Fibroblast of pulmonary artery (primary cell): ENCODE measurements around the gene RPH3AL.

Experiments used
- DNase-seq: peaks from one replicate; pipeline ENCODE4 v3.0.0-alpha.2; 2010; ENCODE audit warnings: low read depth
- H3K4me3 ChIP-seq: replicated peaks from 2 replicates; pipeline ENCODE4 v1.5.1; 2011; ENCODE audit warnings: low read depth, mild to moderate bottlenecking, control low read depth, low read length, moderate library complexity
- CTCF ChIP-seq: IDR thresholded peaks from 2 replicates; pipeline ENCODE4 v1.5.1; 2011; ENCODE audit warnings: mild to moderate bottlenecking, control low read depth, low read length, inconsistent platforms; ENCODE audit errors: missing control alignments

RPH3AL gene

GRCh38 chr17:350706-351448 is 1.7 kb downstream of the RPH3AL start:
- DNase-seq: peak; percentile 56
- TF ChIP-seq CTCF: no peak
- no peak overlapping the region for H3K4me3 ChIP-seq

DNA sequence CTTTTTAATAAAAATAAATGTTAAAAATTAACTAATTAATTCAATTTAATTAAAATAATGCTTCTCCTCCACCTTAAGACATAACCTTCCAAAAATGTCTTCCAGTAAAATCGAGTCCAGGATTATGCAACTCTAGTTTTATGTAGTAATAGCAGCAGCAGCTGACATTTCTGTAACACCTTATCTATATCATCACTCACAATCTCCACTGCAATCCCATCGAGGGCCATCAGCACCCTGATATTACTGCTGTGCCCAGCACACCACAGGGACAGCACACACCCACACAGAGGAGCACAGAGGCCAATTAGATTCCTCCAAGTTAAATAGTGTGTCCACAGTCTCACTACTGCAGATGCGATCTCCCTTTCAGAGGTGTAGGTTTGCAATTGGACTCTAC is 2.9 kb downstream of the RPH3AL start:
- no peak for TF ChIP-seq CTCF
- no peak overlapping the region for H3K4me3 ChIP-seq
- DNase-seq: no peak

DNA sequence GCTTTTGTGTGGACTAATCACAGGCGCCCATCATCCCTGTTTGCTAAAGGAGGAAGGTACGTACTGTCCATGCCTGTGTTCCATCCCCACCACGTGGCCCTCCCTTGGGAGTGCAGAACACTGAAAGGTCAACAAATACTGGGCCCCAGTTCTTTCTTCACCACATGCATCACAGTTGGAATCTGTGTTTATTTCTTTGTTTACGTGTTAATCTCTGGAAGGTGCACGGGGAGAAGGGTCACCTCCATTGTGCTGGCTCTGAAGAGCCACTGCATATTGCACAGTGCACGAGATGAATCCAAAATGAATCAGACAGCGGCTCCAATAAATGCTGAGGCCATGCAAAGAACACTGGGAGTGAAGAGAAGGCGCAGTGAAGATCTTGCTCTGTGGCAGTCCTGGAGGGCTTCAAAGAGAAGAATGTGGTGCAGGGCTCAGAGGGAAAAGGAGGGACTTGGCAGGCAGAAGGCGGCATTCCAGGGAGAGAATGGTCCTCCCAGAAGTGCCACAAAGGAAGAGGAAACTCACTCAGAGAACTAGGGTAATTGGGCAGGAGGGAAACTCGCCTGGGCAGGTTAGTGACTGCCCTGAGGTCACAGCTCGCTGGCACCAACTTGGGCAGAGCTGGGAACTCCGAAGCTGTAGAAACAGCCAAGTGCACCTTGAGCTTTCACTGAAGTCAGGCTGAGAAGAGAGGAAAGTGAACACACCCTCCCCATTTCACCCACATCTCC is 3.7 kb downstream of the RPH3AL start:
- H3K4me3 ChIP-seq: no peak overlapping the region
- DNase-seq: no peak
- no peak for TF ChIP-seq CTCF

GRCh38 chr17:348012-348411 is 4.6 kb downstream of the RPH3AL start:
- TF ChIP-seq CTCF: no peak
- no peak for DNase-seq
- no peak overlapping the region for H3K4me3 ChIP-seq

GRCh38 chr17:347309-347899 is 5.2 kb downstream of the RPH3AL start:
- no peak for DNase-seq
- TF ChIP-seq CTCF: no peak
- no peak overlapping the region for H3K4me3 ChIP-seq

GRCh38 chr17:345992-346785 is 6.4 kb downstream of the RPH3AL start:
- H3K4me3 ChIP-seq: no peak overlapping the region
- DNase-seq: no peak
- no peak for TF ChIP-seq CTCF
